GM18507 (cell line): ENCODE measurements around the gene PPP4R3A.
"Not testable (repeated sequence)": the region's sequence is repeated elsewhere in the genome, so short reads cannot be mapped to it uniquely, and the experiment has no call there.

Experiments used
- DNase-seq: peaks from one replicate; pipeline ENCODE4 v3.0.0; 2011; ENCODE audit warnings: low read depth; ENCODE audit not compliant: insufficient read length; ENCODE audit errors: extremely low spot score
- FAIRE-seq: peaks from 2 replicates; lab custom pipeline; 2011; peaks lifted over from hg19 to GRCh38; lab: Jason Lieb, UNC

The PPP4R3A gene

GRCh38 chr14:91508105-91508504 is 2.0 kb downstream of the PPP4R3A start:
- FAIRE-seq = no peak
- no peak for DNase-seq

DNA sequence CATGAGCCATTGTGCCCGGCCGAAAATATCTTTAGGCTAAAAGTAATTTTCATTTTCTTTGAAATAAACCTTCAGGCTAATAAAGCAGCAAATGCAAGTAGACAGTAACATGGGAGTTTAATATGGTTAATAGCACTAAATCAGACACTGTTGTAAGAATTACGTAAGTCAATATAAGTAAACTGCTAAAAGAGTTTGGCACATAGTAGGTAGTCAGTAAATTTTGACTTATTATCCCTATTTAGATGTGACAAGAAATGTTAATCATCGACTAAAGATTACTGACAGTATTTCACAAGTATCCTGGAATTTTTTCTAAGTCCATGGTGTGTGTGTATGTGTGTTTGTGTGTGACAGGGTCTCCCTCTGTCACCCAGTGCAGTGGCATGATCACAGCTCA is 3.9 kb downstream of the PPP4R3A start:
- no peak for FAIRE-seq
- DNase-seq = no peak

DNA sequence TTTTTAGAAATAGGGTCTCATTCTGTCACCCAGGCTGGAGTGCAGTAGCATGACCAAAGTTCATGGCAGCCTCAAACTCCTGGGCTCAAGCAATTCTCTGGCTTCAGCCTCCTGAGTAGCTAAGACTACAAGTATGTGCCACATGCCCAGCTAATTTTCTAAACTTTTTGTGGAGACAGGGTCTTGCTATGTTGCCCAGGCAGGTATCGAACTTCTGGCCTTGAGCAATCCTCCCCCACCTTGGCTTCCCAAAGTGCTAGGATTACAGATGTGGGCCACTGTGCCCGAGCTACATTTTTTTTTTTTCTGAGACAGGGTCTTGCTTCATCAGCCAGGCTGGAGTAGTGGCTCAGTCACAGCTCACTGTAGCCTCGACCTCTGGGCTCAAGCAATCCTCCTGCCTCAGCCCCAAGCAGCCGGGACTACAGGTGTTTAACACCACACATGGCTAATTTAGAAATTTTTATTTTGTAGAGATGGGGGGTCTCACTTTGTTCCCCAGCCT is 7.1 kb downstream of the PPP4R3A start:
- DNase-seq (no peak), FAIRE-seq (no peak)

- DNase-seq = no peak
- FAIRE-seq = no peak
These were observed 7.9 kb downstream of the PPP4R3A start for GRCh38 chr14:91501951-91502930.

DNA sequence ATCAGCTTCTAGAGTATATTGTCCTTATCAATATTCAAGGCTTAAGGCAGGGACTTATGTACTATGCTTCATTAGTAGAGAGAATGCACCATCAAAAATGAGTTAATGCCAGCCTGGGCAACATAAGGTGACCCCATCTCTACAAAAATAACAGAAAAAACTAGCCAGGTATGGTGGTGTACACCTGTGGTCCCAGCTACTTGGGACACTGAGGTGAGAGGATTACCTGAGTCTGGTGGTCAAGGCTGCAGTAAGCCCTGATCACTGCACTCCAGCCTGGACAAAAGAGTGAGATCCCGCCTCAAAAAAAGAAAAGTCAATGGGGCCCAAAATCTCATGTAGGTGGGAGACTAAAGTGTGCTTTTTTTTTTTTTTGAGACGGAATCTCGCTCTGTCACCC is 8.8 kb downstream of the PPP4R3A start:
- FAIRE-seq (no peak), DNase-seq (no peak)

DNA sequence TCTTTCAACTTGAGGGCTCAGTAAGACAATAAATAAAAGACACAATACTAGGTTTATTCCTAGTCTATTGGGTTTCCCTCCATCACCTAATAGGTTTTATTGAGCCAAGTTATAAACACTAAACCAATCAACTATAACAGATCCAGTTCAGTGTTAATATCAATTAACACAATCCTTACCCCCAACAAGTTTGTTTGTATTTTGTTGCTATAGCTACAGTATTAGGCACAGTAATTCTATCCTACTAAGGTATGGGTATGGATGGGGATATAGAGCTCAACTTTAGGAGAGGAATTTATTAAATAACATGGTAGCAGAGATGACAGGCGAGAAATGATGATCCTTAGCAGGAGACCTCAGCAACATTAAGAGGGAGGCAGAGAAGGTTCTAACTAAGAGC is 13.3 kb downstream of the PPP4R3A start:
- no peak for FAIRE-seq

DNA sequence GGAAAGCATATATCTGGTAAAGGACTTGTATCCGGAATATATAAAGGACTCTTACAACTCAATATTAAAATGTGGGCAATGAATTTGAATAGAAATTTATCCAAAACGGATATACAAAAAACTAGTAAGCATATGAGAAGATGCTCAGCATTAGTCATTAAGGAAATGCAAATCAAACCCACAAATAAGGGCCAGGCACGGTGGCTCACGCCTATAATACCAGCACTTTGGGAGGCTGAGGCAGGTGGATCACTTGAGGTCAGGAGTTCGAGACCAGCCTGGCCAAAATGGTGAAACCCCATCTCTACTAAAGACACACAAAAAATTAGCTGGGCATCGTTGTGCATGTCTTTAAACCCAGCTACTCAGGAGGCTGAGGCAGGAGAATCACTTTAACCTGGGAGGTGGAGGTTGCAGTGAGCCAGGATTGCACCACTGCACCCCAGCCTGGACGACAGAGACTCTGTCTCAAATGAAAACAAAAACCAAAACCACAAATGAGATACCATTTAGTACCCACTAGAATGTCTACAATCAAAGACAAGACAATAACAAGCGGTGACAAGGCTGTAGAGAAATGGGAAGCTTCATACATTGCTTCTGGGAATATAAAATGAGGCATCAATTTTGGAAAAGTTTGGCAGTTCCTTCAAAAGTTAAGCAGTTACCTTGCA is 15.6 kb downstream of the PPP4R3A start:
- peak; percentile 26 for FAIRE-seq
- not testable (repeated sequence) for DNase-seq

More for the DNA sequence above, 13.3 kb downstream of the PPP4R3A start:
- DNase-seq = no peak

DNA sequence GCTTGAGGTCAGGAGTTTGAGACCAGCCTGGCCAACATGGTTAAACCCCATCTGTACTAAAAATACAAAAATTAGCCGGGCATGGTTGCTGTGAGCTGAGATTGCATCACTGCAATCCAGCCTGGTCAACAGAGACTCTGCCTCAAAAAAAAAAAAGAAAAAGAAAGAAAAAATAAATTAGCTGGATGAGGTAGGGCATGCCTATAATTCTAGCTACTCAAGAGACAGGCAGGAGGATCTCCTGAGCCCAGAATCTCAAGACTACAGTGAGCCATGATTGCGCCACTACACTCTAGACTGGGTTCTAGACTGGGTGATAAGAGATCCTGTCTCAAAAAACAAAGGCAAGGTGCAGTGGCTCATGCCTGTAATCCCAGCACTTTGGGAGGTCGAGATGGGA is 16.9 kb downstream of the PPP4R3A start:
- no peak for FAIRE-seq

GRCh38 chr14:91484744-91485143 is 25.4 kb downstream of the PPP4R3A start:
- DNase-seq (no peak), FAIRE-seq (no peak)

More for the DNA sequence above, 16.9 kb downstream of the PPP4R3A start:
- no peak for DNase-seq

DNA sequence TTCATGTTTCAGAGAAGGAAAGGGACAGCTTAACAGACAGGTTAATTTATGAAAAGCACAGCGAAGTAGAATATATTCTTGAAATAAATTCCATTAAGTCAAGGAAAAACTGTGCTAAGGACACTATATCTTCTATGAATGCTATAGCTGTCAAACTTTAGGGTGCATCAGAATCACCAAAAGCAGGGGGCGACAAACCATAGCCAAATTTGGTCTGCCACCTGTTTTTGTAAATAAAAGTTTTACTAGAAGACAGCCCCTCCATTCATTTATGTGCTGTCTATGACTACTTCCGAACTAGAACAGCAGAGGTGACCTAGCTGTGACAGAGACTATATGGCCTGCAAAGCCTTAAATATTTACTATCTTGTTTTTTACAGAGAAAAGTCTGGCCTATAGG is 25.9 kb downstream of the PPP4R3A start:
- no peak for FAIRE-seq
- no peak for DNase-seq

GRCh38 chr14:91482263-91483013 is 27.7 kb downstream of the PPP4R3A start:
- FAIRE-seq (no peak), DNase-seq (no peak)

DNA sequence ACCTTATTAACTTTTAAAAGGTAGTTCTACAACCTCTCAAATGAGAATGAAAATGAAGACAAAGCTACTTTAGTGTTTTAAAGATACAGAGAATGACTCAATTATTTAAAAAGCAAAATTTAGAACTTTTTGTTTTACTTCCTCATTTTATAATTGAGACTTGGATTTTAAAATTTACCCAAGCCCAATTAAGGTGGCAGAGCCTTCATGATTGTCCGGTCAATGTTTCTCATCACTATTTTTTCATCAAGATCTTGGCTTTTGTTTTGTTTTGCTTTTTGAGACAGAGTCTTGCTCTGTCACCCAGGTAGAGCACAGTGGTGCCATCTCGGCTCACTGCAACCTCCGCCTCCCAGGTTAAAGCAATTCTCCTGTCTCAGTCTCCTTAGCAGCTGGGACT is 32.7 kb downstream of the PPP4R3A start:
- DNase-seq = no peak

GRCh38 chr14:91473046-91473445 is 37.1 kb downstream of the PPP4R3A start:
- no peak for DNase-seq
- no peak for FAIRE-seq

More for the DNA sequence above, 32.7 kb downstream of the PPP4R3A start:
- FAIRE-seq = no peak

DNA sequence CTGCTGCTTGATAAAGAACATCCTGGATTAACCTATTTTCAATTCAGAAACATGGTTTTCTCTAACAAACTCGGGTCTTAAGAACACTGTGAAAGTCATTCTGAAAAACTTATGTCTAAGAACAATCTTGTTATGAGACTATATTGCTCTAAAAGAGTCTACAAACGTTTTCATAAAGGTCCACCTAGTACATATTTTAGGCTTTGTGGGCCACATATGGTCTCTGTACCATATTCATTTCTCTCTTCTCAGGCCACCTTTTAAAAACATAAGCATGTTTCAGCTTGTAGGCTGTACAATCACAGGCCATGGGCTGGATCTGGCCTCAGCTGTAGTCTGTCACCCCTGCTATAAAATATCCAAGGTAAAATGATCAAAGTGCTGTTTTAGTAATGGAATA is 39.9 kb downstream of the PPP4R3A start:
- DNase-seq = no peak
- no peak for FAIRE-seq

GRCh38 chr14:91466192-91466591 is 43.9 kb downstream of the PPP4R3A start:
- FAIRE-seq (no peak), DNase-seq (no peak)

DNA sequence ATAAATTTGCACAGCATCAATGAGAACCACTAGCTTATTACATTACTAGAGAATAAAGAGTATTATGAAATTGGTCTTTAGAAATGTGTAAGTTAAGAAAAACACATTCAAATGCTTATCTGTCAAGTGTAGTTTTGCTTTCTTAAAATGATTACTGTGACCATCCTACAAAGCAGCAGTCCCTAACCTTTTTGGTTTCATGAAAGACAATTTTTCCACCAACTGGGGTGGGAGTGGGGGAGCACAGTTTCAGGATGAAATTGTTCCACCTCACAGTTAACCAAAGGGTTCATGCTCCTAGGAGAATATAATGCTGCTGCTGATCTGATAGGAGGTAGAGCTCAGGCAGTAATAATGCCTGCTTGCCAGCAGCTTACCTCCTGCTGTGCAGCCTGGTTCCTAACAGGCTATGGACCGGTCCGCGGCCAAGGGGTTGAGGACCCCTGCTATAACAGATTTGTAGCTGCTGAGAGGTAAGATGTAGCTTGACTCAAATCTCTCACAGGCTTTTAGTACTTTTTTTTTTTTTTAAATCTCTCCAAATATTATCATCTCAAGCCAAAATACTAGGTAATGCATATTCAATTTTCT is 45.4 kb downstream of the PPP4R3A start:
- FAIRE-seq (no peak), DNase-seq (no peak)

- DNase-seq = no peak
- no peak for FAIRE-seq
These were observed 51.5 kb downstream of the PPP4R3A start for GRCh38 chr14:91458612-91459011.

GRCh38 chr14:91456283-91456682 is 53.8 kb downstream of the PPP4R3A start:
- DNase-seq (no peak), FAIRE-seq (no peak)

- FAIRE-seq (no peak), DNase-seq (no peak)
These were observed 55.5 kb downstream of the PPP4R3A start for GRCh38 chr14:91454580-91454979.
